ENCODE results near the gene NBEAL1.
"Not testable (repeated sequence)": the region's sequence is repeated elsewhere in the genome, so short reads cannot be mapped to it uniquely, and the experiment has no call there.

NBEAL1 gene

GRCh38 chr2:203209538-203209937 is 194.9 kb downstream of the NBEAL1 start:
- H3K27me3 ChIP-seq (ENCODE audit: insufficient read depth, low read length, poor library complexity, severe bottlenecking): no peaks in the 10 kb centered on the region
- H3K4me3 ChIP-seq (ENCODE audit: low read length, poor library complexity, severe bottlenecking): no peak overlapping the region
- H3F3A ChIP-seq (ENCODE audit: low read depth): no peaks in the 10 kb centered on the region
- no peaks in the 10 kb centered on the region for H4K20me1 ChIP-seq (ENCODE audit: insufficient read depth, low read length, poor library complexity, severe bottlenecking)
- H3K9ac ChIP-seq (ENCODE audit: low read depth, low read length, poor library complexity, severe bottlenecking): no peak overlapping the region
- no peaks in the 10 kb centered on the region for H3K9me2 ChIP-seq (replicated peaks; ENCODE audit: low read depth, low read length)
- no peak overlapping the region for H3K4me2 ChIP-seq (ENCODE audit: low read depth, low read length, poor library complexity, severe bottlenecking)
- no peak overlapping the region for H2AFZ ChIP-seq (ENCODE audit: low read length)
- H3K36me3 ChIP-seq (ENCODE audit: insufficient read depth, low read length): no peaks in the 10 kb centered on the region
- no peaks in the 10 kb centered on the region for H3K79me2 ChIP-seq (ENCODE audit: insufficient read depth, low read length)
- H3K4me1 ChIP-seq (ENCODE audit: insufficient read depth, low read length, poor library complexity, severe bottlenecking): no peaks in the 10 kb centered on the region
- no peaks in the 10 kb centered on the region for H3K9me3 ChIP-seq (ENCODE audit: insufficient read depth, low read depth, low read length)
- TF ChIP-seq CTCF (conservative IDR thresholded peaks at IDR 0.05; ENCODE audit: low read length): no peak
- no peak for TF ChIP-seq EZH2phosphoT487 (IDR thresholded peaks at IDR 0.05; ENCODE audit: borderline replicate concordance)

- H3K4me2 ChIP-seq (ENCODE audit: low read depth, low read length, poor library complexity, severe bottlenecking): no peak overlapping the region
- no peak overlapping the region for H3K4me3 ChIP-seq (ENCODE audit: low read length, poor library complexity, severe bottlenecking)
- no peaks in the 10 kb centered on the region for H3K36me3 ChIP-seq (ENCODE audit: insufficient read depth, low read length)
- no peaks in the 10 kb centered on the region for H3K4me1 ChIP-seq (ENCODE audit: insufficient read depth, low read length, poor library complexity, severe bottlenecking)
- H3K79me2 ChIP-seq (ENCODE audit: insufficient read depth, low read length): no peaks in the 10 kb centered on the region
- no peaks in the 10 kb centered on the region for H3K27me3 ChIP-seq (ENCODE audit: insufficient read depth, low read length, poor library complexity, severe bottlenecking)
- no peaks in the 10 kb centered on the region for H3K9me3 ChIP-seq (ENCODE audit: insufficient read depth, low read depth, low read length)
- H2AFZ ChIP-seq (ENCODE audit: low read length): no peak overlapping the region
- no peaks in the 10 kb centered on the region for H3F3A ChIP-seq (ENCODE audit: low read depth)
- H3K9me2 ChIP-seq (replicated peaks; ENCODE audit: low read depth, low read length): no peaks in the 10 kb centered on the region
- H3K9ac ChIP-seq (ENCODE audit: low read depth, low read length, poor library complexity, severe bottlenecking): no peak overlapping the region
- no peak for TF ChIP-seq EZH2phosphoT487 (IDR thresholded peaks at IDR 0.05; ENCODE audit: borderline replicate concordance)
- peak; percentile 74 for TF ChIP-seq CTCF (conservative IDR thresholded peaks at IDR 0.05; ENCODE audit: low read length)
- H4K20me1 ChIP-seq (ENCODE audit: insufficient read depth, low read length, poor library complexity, severe bottlenecking): no peaks in the 10 kb centered on the region
Observed at GRCh38 chr2:203225423-203226039, 210.9 kb downstream of the NBEAL1 start.

GRCh38 chr2:203229674-203230073 is 215.0 kb downstream of the NBEAL1 start:
- not testable (repeated sequence) for H3F3A ChIP-seq (ENCODE audit: low read depth); H4K20me1 ChIP-seq (ENCODE audit: insufficient read depth, low read length, poor library complexity, severe bottlenecking); H3K27me3 ChIP-seq (ENCODE audit: insufficient read depth, low read length, poor library complexity, severe bottlenecking); H3K9me3 ChIP-seq (ENCODE audit: insufficient read depth, low read depth, low read length); H3K4me1 ChIP-seq (ENCODE audit: insufficient read depth, low read length, poor library complexity, severe bottlenecking); H3K4me2 ChIP-seq (ENCODE audit: low read depth, low read length, poor library complexity, severe bottlenecking); H2AFZ ChIP-seq (ENCODE audit: low read length); H3K79me2 ChIP-seq (ENCODE audit: insufficient read depth, low read length); H3K36me3 ChIP-seq (ENCODE audit: insufficient read depth, low read length); H3K9me2 ChIP-seq (replicated peaks; ENCODE audit: low read depth, low read length); H3K4me3 ChIP-seq (ENCODE audit: low read length, poor library complexity, severe bottlenecking); H3K9ac ChIP-seq (ENCODE audit: low read depth, low read length, poor library complexity, severe bottlenecking)
